ENCODE data around the gene C16orf89. TPM values are rescaled to one million over a fixed set of nuclear protein-coding genes. Genes with fewer than 3 reads are reported as not detected.

Gene C16orf89
- total RNA-seq, 1 donor from 2014 or later: 201 TPM

DNA sequence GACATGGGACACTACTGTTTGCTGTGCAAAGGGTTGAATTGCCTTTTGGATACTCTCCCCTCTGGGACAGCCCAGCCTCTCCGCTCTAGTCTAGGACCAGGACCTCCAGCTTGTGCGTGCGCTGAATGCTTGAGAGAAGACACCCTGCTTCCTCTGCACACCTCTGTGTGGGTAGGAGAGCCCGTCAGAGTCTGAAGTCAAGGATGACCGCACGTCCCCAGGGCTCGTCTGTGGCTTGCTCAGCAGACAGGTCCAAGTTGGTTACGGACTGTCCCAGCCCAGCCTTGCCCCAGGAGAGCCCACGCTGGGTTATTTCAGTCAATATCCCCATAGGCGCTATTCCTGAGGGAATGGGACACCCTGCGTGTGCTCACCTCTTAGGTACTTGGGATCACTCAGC lies 3.7 kb downstream of the C16orf89 start:
- ATAC-seq (no peak), DNase-seq (peak; percentile 37)
- Histone ChIP-seq H3K9me3 (no peaks in the 10 kb centered on the region), H3K4me1 (no peaks in the 10 kb centered on the region), H3K4me3 (no peak overlapping the region), H3K36me3 (peaks cover 9% of the 10 kb centered on the region), H3K27me3 (no peaks in the 10 kb centered on the region), H3K27ac (no peak overlapping the region)
- intact Hi-C loops (cut with DNase I): no loop called here
- TF ChIP-seq, protein P1, sequence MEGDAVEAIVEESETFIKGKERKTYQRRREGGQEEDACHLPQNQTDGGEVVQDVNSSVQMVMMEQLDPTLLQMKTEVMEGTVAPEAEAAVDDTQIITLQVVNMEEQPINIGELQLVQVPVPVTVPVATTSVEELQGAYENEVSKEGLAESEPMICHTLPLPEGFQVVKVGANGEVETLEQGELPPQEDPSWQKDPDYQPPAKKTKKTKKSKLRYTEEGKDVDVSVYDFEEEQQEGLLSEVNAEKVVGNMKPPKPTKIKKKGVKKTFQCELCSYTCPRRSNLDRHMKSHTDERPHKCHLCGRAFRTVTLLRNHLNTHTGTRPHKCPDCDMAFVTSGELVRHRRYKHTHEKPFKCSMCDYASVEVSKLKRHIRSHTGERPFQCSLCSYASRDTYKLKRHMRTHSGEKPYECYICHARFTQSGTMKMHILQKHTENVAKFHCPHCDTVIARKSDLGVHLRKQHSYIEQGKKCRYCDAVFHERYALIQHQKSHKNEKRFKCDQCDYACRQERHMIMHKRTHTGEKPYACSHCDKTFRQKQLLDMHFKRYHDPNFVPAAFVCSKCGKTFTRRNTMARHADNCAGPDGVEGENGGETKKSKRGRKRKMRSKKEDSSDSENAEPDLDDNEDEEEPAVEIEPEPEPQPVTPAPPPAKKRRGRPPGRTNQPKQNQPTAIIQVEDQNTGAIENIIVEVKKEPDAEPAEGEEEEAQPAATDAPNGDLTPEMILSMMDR (IDR thresholded peaks at IDR 0.05): no peak

DNA sequence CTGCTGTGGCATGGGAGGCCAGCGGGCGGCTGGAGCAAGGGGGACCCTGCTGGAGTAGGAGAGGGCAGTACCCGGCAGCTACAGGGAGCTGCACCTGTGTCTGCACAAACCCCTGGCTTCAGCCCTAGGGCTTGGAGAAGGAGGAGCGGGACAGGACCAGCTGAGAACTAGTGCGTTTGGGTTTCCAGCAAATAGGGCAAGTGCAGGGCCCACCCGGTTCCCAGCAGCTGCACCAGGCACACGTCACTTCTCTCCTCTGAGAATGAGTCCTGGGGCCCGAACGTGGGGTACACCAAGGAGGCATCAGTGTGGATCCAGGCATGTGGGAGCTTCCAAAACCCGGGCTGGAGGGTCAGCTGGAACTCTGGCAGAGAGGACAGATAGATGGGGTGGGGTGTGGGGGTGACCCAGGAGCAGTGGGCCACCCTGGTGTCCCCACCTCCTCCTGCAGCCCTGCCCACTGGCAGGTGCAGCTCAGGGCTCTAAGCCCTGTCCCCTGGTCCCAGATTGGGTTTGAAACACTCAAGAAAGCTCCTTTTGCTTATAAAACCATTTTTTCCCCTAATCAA lies 5.6 kb downstream of the C16orf89 start:
- ATAC-seq (no peak), DNase-seq (peak; percentile 33)
- H3K36me3 ChIP-seq: peaks cover 9% of the 10 kb centered on the region
- H3K4me3 ChIP-seq: no peak overlapping the region
- H3K27me3 ChIP-seq: no peaks in the 10 kb centered on the region
- no peaks in the 10 kb centered on the region for H3K4me1 ChIP-seq
- intact Hi-C loops (cut with DNase I): no loop called here
- H3K9me3 ChIP-seq: no peaks in the 10 kb centered on the region
- TF ChIP-seq, protein P1 (IDR thresholded peaks at IDR 0.05): no peak
- H3K27ac ChIP-seq: no peak overlapping the region

DNA sequence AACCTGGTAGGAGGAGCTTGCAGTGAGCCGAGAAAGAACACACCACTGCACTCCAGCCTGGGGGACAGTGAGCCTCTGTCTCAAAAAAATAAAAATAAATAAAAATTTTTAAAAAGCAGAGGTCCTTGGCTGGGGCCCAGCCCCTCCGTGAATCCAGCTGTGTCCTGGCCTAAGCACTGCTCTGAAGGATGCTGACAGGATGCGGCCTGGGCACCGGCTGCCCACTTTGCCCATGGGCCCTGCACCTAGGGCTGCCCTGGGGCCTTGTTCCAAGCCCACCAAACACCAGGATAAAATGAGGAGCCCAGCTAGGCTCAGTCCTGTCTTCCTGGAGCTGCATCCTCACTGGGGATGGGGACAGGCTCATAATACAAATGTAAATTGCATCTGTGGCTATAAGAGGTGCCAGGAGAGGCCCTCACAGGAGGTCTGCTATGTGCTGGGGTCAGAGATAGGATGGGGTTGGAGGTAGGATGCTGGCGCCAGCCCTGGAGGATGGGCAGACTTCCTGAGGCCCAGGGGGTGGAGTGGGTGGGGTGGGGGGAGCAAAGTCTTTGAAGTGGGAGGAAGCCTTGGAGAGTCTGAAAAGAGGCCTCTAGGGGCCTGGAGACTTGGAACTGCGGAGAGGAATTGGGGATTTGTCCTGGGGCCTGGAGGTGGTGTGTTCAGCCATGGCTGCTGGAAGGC lies 6.2 kb downstream of the C16orf89 start:
- Histone ChIP-seq H3K4me3 (no peak overlapping the region), H3K27me3 (no peaks in the 10 kb centered on the region), H3K27ac (no peak overlapping the region), H3K36me3 (peaks cover 9% of the 10 kb centered on the region), H3K4me1 (no peaks in the 10 kb centered on the region), H3K9me3 (no peaks in the 10 kb centered on the region)
- TF ChIP-seq, protein P1 (IDR thresholded peaks at IDR 0.05): no peak
- DNase-seq (peak; percentile 33), ATAC-seq (no peak)
- intact Hi-C loops (cut with DNase I): no loop called here

DNA sequence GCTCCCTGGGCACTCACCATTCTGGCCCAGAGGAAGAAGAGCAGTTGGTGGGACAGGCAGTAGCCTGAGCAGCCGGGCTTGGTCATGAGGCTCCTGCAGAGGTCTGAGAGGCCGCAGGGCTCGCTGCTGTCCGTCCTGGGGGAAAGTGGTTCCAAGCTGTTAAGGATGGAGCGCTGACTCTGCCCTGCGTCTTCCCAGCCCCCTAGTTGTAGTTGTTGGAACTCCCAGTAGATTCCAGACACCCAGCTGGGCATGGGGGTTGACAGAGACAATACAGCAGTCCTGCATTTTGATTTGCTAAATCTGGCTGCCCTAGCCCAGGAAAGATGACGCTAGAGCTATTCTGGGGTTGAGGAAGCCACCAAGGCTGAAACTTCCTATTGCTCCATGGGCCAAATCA lies 7.3 kb downstream of the C16orf89 start:
- Histone ChIP-seq H3K27me3 (no peaks in the 10 kb centered on the region), H3K4me3 (no peak overlapping the region), H3K9me3 (no peaks in the 10 kb centered on the region), H3K27ac (no peak overlapping the region), H3K36me3 (peaks cover 9% of the 10 kb centered on the region), H3K4me1 (no peaks in the 10 kb centered on the region)
- no peak for DNase-seq
- intact Hi-C loops (cut with DNase I): no loop called here
- ATAC-seq: no peak
- TF ChIP-seq, protein P1 (IDR thresholded peaks at IDR 0.05): no peak

DNA sequence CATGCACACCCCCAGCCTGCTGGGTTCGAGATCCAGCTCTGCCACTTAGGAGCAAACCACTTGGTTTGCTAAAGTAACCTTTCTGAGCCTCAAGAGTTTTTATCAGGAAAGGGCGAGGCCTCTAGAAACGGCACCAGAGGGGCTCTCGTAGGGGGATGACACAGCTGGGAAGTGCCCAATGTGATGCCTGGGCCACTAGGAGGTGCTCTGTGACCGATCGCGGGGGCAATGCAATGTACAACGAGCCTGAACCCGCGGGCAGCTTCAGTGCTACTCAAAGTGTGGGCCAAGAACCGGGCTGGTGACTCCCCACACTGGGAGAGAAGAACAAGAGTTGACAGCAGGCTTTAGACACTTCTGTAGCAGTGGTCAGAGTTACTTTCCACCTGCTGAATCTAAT lies 9.4 kb downstream of the C16orf89 start:
- peak; percentile 81 for ATAC-seq
- no peaks in the 10 kb centered on the region for H3K36me3 ChIP-seq

More for the DNA sequence above, 9.4 kb downstream of the C16orf89 start:
- intact Hi-C loops (cut with DNase I): no loop called here
- peak; percentile 61 for DNase-seq
- Histone ChIP-seq H3K4me1 (no peaks in the 10 kb centered on the region), H3K4me3 (no peak overlapping the region), H3K9me3 (no peaks in the 10 kb centered on the region), H3K27me3 (no peaks in the 10 kb centered on the region), H3K27ac (no peak overlapping the region)
- TF ChIP-seq, protein P1 (IDR thresholded peaks at IDR 0.05): peak; percentile 33

All from upper lobe of right lung (tissue), 1 donor.